HG03135 (cell line): ENCODE results near the gene FBXO7.

Experiments
- ATAC-seq: cut with Tn5 transposase; IDR thresholded peaks from one replicate; pipeline ENCODE4 v1.9.1; 2021; ENCODE audit warnings: mild to moderate bottlenecking, moderate library complexity; ENCODE audit not compliant: unreplicated experiment

Gene FBXO7

GRCh38 chr22:32489377-32489776 is 14.8 kb downstream of the FBXO7 start:
- no peak for ATAC-seq

DNA sequence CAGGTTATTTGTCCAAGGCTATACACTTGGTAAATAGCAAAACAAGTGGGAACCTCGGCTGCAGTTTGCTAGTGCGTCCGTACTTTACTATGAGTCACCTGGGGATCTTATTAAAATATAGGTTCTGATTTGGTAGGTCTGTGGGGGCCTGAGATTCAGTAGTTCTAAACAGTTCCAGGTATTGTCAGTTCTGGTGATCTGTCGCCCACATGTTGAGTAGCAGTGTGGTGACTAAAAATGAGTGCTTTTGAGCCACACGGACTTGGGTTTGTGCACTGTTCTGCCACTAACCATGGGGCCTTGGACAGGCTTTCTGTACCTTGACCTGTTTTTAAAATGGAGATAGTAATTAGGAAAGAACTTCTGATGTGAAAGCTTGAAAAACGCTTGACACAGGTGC is 15.7 kb downstream of the FBXO7 start:
- ATAC-seq, result no peak

- ATAC-seq, result no peak
Measured at GRCh38 chr22:32492111-32492510, 17.5 kb downstream of the FBXO7 start.

- ATAC-seq, result no peak
Measured at GRCh38 chr22:32493551-32493950, 18.9 kb downstream of the FBXO7 start.

DNA sequence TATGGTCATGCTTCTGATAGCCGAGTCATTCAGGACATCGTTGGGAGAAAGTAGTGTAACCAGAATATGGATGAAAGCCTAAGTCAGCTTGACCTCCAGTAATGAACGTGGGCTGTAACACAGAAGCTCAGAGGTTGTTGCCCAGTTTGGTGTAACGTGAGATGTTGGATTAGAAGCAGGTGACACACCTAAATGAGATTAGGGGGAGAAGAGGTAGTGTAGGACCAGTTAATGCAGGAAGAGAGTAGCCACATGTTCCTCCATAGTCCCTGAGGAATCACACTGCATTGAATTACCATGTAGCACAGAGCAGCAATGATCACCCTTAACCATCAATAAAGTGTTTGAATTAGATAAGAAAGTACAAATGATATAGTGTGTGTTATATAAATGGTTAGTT is 20.4 kb downstream of the FBXO7 start:
- ATAC-seq, result no peak

DNA sequence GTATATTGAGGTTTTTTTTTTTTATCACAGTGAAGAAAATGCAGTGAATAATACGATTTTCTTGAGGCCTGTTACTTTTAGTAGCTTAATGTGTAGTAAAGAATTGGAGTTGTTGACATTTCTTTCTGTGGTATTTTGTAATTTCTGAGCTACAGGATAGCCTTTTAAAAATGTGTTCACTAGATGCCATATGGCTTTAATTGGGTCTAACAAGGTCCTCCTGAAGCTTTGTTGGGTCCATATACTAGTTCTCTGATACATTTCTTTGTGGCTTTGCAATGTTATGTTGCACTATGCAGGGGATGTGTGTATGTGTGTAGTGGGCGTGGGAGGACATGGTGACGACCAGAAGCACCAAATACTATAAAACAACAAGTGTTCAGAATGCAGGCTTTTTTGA is 25.1 kb downstream of the FBXO7 start:
- ATAC-seq, result no peak

DNA sequence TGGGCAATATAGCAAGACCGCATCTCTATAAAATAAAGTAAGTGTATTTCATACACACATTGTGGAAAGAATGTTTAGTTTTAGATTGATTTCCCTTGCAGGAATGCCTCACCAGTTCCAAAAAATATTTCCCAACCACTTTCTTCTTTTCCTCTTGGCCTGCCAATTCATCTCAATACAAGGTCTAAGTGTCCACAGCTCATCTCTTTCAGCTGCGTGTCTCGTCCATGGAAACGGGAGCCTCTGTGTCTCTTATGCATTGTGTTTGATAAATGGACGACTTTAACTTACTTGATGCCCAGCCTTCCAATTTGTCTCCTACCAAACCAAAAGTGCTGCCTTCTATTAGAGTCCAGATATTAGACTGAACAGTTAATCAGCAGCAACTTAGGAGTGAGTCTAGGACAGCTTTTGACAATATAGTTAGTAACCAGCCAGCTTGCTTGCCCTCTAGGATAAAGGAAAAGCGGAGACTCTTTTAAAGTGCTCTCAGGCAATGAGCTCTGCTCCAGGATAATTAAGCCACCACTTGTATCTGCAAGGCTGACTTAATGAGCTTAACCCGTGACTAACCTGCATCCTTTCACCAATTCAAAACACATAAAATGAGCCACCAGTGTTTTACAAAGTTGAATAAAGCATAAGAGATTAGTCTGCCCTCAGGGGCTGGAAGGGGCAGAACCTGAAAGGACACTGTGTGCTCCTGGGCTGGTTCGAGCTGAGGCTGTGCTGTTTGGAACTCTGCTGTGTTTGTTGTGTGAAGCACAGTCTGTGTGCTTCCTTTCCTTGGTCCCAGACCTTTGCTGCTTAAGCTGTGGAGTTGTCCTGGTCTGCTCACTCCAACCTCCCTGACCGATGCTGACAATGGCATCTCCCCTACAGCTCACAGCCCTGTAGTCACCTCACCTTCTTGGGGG is 27.5 kb downstream of the FBXO7 start:
- no peak for ATAC-seq

DNA sequence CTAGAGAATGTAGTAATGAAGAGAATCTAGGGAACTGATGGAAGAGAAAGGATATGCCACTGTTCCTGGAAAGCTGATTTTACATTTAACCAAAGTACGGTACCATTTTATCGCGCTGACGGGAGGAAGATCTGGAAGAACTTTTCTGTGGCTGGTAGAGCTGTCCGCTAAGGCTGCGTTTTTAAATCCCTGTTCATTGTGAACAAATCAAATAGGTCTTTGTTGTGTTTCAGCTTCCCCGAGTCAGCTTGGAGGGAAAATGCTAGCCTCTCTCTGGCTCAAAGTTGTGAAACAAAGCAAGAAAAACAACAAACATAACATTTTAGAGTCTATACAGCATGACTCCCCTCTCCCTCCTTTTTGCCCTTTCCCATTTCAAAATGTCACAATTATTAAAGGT is 34.4 kb downstream of the FBXO7 start:
- no peak for ATAC-seq

- ATAC-seq, result no peak
Measured at GRCh38 chr22:32511274-32511673, 36.7 kb downstream of the FBXO7 start.

- ATAC-seq, result no peak
Measured at GRCh38 chr22:32511776-32512175, 37.2 kb downstream of the FBXO7 start.

GRCh38 chr22:32512267-32512982 is 37.8 kb downstream of the FBXO7 start:
- ATAC-seq, result no peak

GRCh38 chr22:32515084-32515483 is 40.5 kb downstream of the FBXO7 start:
- ATAC-seq, result no peak

GRCh38 chr22:32517488-32517887 is 42.9 kb downstream of the FBXO7 start:
- no peak for ATAC-seq

- no peak for ATAC-seq
Measured at GRCh38 chr22:32517921-32518320, 43.3 kb downstream of the FBXO7 start.

DNA sequence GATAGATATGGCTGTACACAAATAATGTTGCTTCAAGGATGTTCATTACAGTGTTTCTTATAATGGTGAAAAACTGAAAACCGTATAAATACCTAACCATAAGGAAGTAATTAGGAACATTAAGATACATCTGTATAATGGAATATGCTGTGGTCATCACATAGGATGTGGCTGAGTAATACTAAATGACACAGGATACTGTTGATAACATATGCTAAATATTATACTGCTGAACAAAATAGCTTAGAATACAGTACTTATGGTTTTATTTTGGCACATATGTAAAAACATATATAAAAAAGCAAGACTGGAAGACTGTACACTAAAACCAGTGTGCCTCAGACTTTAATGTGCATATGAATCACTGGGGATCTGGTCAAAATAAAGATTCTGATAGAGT is 43.8 kb downstream of the FBXO7 start:
- ATAC-seq, result no peak

GRCh38 chr22:32518848-32519247 is 44.2 kb downstream of the FBXO7 start:
- no peak for ATAC-seq

- ATAC-seq, result no peak
Measured at GRCh38 chr22:32520612-32521011, 46.0 kb downstream of the FBXO7 start.

DNA sequence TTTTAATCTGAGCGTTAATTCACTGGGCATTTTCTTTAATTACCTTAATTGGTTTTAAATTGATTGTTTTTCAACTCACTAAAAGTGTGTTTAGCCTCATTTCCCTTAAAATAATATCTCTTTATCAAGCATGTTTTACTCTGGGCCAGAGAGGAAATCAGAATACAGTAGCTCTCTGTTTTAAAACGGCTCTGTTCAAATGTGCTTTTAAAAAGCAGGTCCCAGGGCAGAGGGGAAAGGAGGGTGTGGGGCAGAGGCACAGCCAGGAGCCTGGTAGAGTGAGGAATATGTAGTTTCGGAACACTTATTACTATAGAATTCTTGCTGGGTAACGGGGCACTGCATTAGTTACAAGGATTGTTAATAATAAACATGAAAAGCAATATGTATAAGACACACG is 47.6 kb downstream of the FBXO7 start:
- no peak for ATAC-seq

GRCh38 chr22:32527756-32528155 is 53.1 kb downstream of the FBXO7 start:
- ATAC-seq, result no peak

- ATAC-seq, result no peak
Measured at GRCh38 chr22:32528316-32528715, 53.7 kb downstream of the FBXO7 start.

GRCh38 chr22:32528984-32529982 is 54.7 kb downstream of the FBXO7 start:
- ATAC-seq, result no peak
